NCI-H2227 (cell line): ENCODE measurements around the gene OLFML2B.

ENCODE experiments used
- DNase-seq: peaks from one replicate; lab custom pipeline; 2025; ENCODE audit not compliant: unreplicated experiment; lab: John Stamatoyannopoulos, UW

Gene OLFML2B

DNA sequence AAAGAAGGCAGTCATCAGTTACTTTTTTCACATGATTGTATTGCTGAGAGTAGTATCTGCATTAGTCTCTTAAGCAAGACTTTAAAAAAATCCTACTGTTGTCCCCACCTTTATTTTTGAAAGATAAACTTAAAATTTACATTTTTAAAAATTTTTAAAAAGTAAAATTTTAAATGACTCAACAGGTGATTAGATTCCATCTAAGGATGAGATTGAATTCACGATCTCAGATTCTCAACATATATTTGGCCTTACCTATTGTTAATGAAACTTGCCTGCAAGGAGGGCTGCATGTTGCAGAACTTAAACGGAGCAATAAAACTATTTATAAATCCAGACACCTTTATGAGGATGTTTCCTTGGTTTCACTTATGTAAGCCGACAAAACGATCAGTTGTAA lies 75.2 kb downstream of the OLFML2B start:
- no peak for DNase-seq

DNA sequence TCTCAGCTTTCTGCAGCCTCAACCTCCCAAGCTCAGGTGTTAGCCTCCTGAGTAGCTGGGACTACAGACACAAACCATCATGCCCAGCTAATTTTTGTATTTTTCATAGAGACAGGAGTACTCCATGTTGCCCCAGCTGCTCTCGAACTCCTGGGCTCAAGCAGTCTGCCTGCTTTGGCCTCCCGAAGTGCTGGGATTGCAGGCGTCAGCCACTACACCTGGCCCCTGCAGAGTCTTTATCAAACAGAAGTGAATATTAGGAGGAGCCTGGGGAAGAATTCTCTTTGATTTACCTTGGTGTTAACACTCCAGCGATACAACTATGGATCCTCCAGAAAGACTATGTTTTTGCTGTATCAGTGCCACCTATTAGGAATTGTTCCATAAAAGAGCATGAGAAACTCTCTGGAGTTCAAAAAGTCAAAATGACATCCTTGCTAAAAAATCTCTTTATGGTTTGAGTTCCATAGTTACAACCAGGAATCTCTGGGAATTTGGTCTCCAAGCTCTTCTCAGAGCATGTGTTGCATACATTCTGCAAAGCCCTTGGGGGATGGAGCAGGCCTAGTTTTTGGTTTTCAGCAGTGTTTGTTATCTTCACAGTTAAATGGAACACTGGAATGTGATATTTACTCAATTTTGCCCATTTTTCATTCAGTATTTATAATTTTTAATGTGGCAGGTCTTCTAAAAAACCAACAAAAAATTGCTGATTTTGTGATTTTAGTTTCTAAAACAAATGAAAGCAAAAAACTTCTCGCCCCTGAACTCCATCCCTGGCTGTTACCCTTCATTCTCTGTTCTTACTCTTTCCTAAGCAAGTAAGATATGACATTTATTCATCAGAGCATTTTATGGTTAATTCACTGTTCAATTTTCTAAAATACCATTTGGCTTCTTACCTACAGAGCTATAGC lies 77.3 kb downstream of the OLFML2B start:
- DNase-seq: no peak

DNA sequence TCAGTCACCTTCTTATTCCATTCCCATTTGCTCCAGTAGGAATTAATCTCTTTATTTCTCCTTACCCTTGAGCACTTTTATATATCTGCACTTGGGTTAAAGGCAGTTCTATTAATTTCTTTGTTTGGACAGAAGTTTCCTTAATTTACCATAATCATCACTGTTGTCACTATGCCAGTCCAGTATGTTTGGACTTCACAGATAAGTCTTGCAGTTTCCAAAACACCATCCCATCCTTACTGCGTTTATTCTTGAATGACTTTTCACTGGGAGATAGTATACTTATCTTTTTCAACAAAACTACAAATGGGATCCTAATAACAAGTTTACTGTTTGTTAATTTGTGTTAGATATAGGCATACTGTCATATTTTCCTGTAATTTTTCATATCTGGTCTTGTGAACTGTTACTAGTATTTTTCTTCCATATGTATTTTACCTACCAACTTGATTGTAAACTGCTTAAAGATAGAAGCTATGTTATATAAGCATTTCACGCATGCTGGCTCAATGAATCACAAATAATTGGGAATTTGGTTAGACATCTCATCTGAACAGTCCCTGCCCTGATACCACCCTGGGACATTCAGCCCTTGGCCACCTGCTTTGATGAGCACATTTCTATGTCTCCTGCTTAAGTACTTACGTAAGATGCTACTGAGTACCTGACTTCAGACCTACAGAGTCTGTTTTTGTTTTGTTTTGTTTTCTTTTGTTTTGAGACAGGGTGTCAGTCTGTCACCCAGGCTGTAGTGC lies 78.2 kb downstream of the OLFML2B start:
- no peak for DNase-seq

DNA sequence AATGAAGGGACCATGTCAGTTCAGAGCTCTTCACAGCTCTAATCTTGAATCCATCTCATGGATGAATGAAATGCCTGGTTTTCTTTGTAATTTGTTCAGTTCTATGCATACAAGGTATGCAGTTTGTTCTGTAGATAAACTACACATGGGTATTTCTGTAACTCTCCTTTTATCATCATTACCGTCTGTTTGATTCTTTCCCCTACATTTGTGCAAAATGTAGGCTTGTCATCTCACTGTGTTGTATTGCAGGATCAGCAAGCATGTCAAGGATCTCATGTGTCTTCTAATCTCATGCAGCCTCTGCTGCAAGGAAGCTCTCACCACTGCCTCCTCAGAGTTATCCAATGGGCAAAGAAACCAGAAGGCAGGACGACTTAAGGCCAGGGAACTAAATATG lies 79.3 kb downstream of the OLFML2B start:
- DNase-seq: no peak

DNA sequence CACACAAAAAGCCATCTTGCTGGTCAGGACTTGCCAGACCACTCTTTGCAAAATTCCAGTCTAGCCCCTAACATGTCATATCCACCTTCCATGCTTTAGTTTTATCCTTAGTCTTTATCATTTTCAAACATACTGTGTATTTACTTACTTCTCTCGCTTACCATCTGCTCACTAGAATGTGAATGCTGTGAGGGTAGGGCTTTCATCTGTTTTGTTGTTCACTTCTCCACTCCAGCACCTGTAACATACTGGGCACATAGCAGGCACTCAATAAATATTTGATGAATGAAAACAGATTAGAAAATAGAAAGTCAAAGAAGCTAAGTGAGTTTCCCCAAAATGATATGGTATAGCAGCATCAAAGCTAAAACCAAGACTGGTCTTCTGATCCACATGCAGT lies 79.9 kb downstream of the OLFML2B start:
- no peak for DNase-seq

GRCh38 chr1:161941726-161942436 lies 81.8 kb downstream of the OLFML2B start:
- no peak for DNase-seq

DNA sequence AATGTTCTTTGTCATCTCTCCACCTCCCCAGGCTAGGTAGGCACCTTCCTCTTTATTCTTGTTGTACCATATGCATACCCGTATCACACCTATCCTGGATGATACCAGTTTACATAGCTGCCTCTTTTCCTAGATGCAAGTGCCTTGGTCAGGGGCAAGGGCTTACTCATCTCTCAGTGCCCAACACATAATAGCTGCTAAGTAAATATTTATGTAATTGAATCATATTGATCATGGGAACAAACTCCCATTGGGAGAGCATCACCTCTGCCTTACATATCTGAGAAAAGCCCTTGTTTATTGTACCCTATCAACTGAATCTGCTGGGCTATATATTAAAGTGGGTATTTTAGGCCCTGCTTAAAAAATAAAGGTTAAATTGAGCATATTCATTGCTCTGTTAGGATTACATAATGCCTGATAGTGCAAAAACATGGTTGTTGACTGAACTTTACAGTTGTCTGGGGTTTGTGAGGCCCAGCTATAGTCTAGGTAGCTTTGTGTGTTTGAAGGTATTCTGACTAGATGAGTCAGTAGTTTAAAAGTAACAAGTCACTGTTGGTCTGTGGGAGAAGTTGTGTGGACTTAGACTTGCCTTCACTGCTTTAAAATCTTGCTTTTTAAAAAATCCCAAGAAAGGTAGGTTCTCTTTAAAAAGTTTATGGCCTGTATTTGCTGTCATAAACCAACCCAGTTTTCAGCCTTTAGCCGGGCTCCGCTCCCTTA lies 82.6 kb downstream of the OLFML2B start:
- DNase-seq: no peak

- DNase-seq: no peak
Measured at GRCh38 chr1:161936786-161937185, 86.9 kb downstream of the OLFML2B start.

DNA sequence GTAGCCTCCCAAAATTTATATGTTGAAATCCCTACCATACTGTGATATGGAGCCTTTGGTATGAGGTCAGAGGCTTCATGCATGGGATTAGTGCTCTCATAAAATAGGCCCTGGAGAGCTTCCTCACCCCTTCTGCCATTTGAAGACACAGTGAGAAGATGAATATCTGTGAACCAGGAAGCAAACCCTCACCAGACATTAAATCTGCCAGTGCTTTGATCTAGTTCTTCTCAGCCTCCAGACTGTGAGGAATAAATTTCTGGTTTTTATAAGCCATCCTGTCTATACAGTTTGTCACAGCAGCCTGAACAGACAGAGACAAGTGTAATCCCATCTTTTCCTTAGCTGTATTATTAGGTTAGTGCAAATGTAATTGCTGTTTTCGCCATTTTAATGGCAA lies 88.4 kb downstream of the OLFML2B start:
- no peak for DNase-seq

DNA sequence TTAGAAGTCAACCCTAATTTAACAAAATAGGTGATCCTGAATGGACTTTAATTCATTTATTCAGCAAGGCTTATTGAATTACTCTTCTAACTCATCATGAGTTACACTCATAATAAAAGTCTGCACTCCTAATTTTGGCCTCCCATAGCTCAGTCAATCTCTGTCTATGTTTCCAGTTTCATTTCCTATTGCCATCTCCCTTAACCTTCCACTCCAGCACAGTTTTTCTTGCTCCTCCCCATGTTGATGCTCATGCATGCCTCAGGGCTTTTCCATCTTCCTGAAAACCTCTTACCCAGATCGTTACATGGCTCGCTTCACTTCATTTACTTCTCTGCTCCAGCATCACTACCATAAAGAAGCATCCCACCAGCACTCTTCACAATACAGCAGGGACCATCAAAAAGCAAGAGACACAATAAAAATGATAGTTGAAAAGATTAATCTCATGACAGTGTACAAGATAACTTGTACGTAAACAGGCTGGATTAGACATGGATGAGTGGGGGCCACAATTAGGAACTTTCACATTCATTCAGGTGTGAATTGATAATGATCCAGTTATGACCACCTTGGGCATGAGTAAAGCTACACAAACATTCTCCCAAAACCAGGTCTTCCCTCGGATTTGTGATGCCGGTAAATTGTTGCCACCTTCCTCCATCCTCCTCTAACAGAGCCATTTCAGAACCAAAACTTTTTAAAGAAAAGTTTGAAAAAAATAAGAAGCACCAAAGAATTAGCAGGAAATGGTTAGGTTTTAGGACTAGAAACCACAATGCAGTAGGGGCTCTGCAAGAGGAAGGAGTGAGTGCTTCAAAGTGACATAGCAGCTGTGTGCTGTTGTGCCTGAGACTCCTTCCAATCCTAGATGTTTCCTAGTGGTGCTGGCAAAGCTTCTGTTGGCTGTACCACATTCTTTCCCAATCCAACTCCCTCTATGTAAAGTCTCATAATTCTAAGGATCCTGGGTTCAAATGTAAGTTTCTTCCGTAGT lies 89.8 kb downstream of the OLFML2B start:
- no peak for DNase-seq
